ENCODE data around the gene DCD. TPM values are rescaled to one million over a fixed set of nuclear protein-coding genes. Genes with fewer than 3 reads are reported as not detected.

The DCD gene
- total RNA-seq, 1 experiment from 2014 or later = not detected

DNA sequence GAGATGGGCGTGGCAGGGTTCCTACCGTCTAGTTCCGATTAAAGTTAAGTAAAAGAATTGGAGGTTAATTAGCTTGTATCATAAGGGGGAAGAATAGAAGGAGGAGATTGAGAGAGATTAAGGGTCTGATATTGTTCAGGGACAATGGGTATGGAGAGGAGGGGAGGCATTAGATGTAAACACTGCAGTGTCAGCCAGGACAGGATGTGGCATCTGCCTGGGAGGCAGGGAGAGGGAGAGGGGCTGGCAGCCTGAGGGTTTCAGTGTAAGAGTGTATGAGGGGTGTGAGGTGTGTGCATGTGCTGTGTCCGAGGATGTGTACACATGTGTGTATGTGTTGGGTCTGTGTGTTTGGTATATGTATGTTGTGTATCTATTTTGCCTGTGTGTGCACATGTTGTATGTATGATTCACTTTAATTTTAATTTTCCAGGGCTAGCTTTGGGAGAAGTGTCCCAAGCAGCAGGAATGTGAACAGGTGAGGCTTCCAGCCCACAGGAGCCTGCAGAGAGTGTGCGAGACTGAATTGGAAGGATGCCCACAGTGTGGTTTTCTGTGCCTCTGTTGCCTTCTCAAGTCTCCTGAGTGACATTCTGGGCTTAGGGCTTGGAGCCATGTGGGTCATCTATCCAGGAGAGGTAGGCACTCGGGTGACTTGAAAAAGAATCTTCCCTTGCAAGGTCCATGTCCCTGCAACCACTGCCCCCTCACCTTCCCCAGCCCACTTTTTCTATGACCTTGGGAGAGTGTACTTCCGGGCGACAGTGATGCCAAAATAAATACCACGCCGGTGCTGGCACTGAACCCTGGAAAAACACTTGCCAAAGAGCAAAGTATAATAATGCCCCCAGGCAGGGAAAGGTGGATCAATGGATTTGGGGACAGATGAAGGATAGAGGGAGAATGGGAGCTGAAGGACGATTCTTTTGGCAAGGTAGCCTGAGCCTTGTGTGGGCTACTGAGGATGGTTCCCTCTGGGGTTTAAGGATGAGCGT, 36.8 kb upstream of the DCD start:
- H3K9ac ChIP-seq (ENCODE audit: extremely low read depth, insufficient read length, low read length) = no peak overlapping the region
- peaks cover 13 to 23% of the 10 kb centered on the region in 2 experiments for H3K9me3 Mint-ChIP-seq
- no peak overlapping the region for H2BK12ac ChIP-seq (ENCODE audit: insufficient read length, low read depth, low read length)
- peak overlapping the region; percentile 27 for H4K91ac ChIP-seq (ENCODE audit: insufficient read length, low read depth, low read length)
- H2BK20ac ChIP-seq (ENCODE audit: low read depth, low read length, poor library complexity, severe bottlenecking) = no peak overlapping the region
- H4K20me1 ChIP-seq (ENCODE audit: control insufficient read depth, insufficient read depth, insufficient read length) = no peaks in the 10 kb centered on the region
- H3K79me1 ChIP-seq (ENCODE audit: insufficient read depth, low read depth, low read length, poor library complexity, severe bottlenecking) = no peaks in the 10 kb centered on the region
- peaks cover 10 to 20% (median 17%) of the 10 kb centered on the region in 3 experiments for H3K36me3 Mint-ChIP-seq (ENCODE audit: insufficient read depth in 1 of 3, low read depth in 3 of 3)
- peak overlapping the region; percentile 54; the same call in 1 of the 2 replicates for H3K14ac ChIP-seq (ENCODE audit: insufficient read depth, low read length)
- H3K56ac ChIP-seq (ENCODE audit: insufficient read length, low read depth, low read length) = no peak overlapping the region
- peak overlapping the region; percentile 32 for H3K4me2 ChIP-seq (ENCODE audit: insufficient read depth, insufficient read length, low read length)
- H2AFZ ChIP-seq (ENCODE audit: low read length) = no peak overlapping the region
- peak overlapping the region in 2 of 3 experiments; percentile 16 to 37; a peak in 3 of 7 replicates for H3K27ac Mint-ChIP-seq
- no peak overlapping the region for H4K5ac ChIP-seq (ENCODE audit: insufficient read length, low read depth, low read length)
- no peak overlapping the region for H3K27ac ChIP-seq (ENCODE audit: insufficient read length, low read depth, low read length)
- H2AK5ac ChIP-seq (ENCODE audit: insufficient read length, low read length) = no peak overlapping the region
- no peak for DNase-seq
- no CpG with 5 or more reads among the region's 12 CpGs for WGBS (ENCODE audit: extremely low coverage, insufficient read length, low lambda C conversion rate)
- no peaks in the 10 kb centered on the region for H3K79me2 ChIP-seq (ENCODE audit: insufficient read depth, low read length)
- H2BK15ac ChIP-seq (ENCODE audit: low read depth, low read length) = no peak overlapping the region
- peaks cover 31% of the 10 kb centered on the region; the same call in 1 of the 2 replicates for H3K4me1 ChIP-seq (ENCODE audit: insufficient read depth, low read length)
- H3K23me2 ChIP-seq (ENCODE audit: insufficient read length, low read depth, low read length, poor library complexity, severe bottlenecking) = no peaks in the 10 kb centered on the region
- H3T11ph ChIP-seq (ENCODE audit: low read length) = no peak overlapping the region
- no peak overlapping the region for H3K18ac ChIP-seq (ENCODE audit: insufficient read length, low read depth, low read length)
- H3K4me1 Mint-ChIP-seq = peaks cover 62 to 71% of the 10 kb centered on the region in 2 experiments
- H2BK120ac ChIP-seq (ENCODE audit: low read depth, low read length, poor library complexity, severe bottlenecking) = no peak overlapping the region
- no peak for TF ChIP-seq CTCF (conservative IDR thresholded peaks at IDR 0.05)
- H4K8ac ChIP-seq (replicated peaks; ENCODE audit: insufficient read length, low read depth, low read length) = peak overlapping the region; percentile 27
- H3K4ac ChIP-seq (ENCODE audit: low read depth, low read length) = no peak overlapping the region
- no peak overlapping the region for H3K23ac ChIP-seq (ENCODE audit: insufficient read length, low read depth, low read length)
- no peaks in the 10 kb centered on the region for H3K9me3 ChIP-seq (ENCODE audit: control insufficient read depth, low read depth, low read length)
- peak overlapping the region; percentile 1 to 27; a peak in 3 of 5 replicates for H3K4me3 Mint-ChIP-seq
- peaks cover 2% of the 10 kb centered on the region; the same call in 1 of the 2 replicates for H3K27me3 ChIP-seq (ENCODE audit: insufficient read depth, low read length)
- H2BK5ac ChIP-seq (ENCODE audit: insufficient read length, low read length) = no peak overlapping the region
- peaks cover 24% of the 10 kb centered on the region for H3K27me3 Mint-ChIP-seq (ENCODE audit: low read depth)
